Fibroblast of peridontal ligament (primary cell): Measurements from ENCODE around the gene PRRT4.
A peak's percentile ranks its signal among the peaks of the same experiment; 100 is the strongest.

Experiments
- DNase-seq: peaks from one replicate; pipeline ENCODE4 v3.0.0-alpha.2; 2010; ENCODE audit errors: extremely low read depth

PRRT4 gene

GRCh38 chr7:128344431-128344774 is 17.1 kb downstream of the PRRT4 start:
- DNase-seq, result no peak

DNA sequence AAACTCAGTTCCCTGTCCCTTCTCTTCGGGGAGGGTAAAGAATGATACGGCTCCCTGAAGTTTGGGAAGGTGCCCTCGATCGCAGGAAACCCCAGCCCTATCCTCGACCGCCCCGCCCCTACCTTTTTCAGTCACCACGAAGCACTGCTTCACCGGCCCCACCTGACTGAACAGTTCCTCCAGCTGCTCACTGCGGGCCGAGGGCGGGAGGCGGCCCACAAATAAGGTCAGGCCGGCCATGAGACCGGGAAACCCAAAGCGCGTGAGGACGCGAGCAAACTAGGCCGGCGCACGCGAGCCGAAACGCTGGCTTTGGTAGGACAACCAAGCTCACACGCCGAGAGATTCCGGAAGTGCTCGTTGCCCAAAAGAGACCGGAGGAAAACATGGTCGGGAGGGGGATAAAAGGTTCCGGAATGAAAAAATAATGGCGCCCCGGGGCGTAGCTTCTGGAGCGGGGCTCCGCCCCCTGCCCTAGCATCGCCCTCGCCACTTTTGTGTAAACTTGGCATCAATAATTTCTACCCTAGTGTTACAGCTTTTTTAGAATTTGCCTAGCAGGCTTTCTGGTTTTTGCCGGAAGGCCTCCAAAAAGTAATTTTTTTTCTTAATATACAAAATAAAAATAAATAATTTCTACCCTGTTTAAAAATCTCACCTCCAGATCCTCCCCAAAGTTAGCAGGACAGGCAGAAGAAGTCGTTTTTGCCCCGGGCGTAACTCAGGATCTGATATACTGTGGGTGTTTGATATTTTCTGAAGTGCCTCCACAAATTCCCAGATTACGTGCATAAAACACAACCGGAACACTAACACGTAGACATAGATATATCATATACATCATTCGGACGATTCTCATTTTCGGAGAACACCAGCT is 17.7 kb downstream of the PRRT4 start, which contains the start of gene RBM28:
RBM28 (minus strand) TSS at position 355 of the 877 bp plus-strand sequence; CDS start at position 240, 115 bp downstream.
- peak; percentile 93 for DNase-seq

DNA sequence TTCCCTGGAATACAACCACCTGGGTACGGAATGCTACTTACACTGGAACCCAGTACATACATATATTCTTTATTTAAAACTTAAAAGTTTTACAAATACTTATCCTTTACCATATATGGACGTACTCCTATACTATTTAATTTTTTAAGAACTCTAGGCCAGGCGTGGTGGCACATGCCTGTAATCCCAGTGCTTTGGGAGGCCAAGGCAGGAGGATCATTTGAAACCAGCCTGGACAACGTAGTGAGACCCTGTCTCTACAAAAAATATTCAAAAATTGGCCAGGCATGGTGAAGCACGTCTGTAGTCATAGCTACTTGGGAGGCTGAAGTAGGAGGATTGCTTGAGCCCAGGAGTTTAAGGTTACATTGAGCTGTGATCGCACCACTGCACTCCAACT is 19.8 kb downstream of the PRRT4 start:
- DNase-seq, result no peak

- DNase-seq, result no peak
Observed at GRCh38 chr7:128335730-128336129, 25.8 kb downstream of the PRRT4 start.

DNA sequence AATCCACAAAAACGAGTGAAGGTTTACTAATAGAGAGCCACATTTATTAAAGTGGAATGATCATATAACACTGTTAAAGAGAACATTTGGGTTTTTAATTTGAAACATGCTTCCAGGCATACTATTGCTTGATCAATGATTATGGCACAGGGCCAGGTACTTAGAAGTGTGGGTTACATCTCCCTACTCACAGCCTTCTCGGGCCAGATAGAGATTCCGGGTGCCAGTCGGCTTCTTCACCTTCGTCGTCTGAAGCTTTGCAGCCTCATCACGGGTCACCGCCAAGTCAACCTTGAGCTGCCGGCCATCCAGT is 37.2 kb downstream of the PRRT4 start:
- DNase-seq, result no peak

GRCh38 chr7:128323459-128324367 is 37.8 kb downstream of the PRRT4 start:
- DNase-seq, result peak; percentile 55

GRCh38 chr7:128323040-128323439 is 38.5 kb downstream of the PRRT4 start:
- DNase-seq, result no peak

DNA sequence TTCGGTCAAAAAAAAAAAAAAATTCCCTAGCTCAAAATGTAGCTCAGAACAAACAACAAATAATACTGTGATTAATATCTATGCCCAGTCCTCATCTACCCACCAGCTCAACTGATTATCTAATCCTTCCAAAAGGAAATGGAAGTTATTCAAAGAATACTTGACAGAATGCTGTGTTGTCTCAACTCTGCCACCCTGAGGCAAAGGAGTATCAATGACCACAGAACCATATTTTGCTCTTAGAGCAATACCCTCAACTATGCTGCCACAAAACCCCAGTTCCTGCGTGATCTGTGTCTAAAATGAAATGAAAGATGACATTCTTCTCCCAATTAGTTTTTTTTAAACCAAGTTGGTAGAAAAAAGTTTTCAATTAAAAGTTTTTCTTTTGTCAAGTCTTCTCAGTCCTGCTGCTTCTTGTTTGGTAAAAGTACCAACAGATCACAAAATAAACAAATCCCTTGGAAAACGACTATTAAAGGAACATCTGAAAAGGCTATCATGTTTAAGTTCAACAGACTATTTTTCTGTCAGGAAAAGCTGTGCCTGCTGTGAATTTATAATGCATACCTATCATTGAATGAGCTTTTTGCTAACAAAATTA is 39.3 kb downstream of the PRRT4 start:
- peak; percentile 80 for DNase-seq

DNA sequence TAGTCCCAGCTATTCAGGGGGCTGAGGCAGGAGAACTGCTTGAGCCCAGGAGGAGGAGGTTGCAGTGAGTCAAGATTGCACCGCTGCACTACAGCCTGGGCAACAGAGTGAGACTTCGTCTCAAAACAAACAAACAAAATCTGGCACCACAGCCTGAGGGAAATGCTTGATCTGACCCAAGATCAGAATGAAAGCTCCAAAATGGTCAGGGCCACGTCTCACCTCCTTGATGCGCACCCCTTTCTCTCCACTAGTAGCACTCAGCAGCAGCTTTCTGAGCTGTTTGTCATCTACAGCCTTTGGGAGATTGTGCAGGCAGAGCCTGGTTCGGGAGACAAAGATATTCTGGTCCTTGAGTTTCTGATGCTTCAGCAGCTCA is 40.5 kb downstream of the PRRT4 start:
- no peak for DNase-seq

DNA sequence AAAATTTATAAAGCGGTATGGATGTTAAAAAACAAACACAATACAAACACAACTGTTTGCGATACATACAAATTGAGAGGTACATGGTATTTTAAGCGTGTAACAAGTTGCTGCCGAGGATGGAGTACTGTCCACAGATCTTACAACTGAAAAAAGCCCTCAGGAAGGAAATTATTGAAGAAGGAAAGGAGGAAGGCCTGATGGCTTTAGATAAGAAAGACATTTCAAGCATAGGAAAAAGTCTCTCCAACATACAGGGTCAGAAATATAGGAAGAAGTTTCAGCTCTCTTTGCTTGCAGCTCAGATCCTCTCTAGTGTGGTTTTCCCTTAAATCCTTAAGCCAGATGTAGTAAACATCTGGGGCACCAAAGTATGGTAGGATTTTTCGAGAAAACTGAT is 42.8 kb downstream of the PRRT4 start:
- no peak for DNase-seq

- peak; percentile 16 for DNase-seq
Observed at GRCh38 chr7:128311013-128311412, 50.5 kb downstream of the PRRT4 start.

DNA sequence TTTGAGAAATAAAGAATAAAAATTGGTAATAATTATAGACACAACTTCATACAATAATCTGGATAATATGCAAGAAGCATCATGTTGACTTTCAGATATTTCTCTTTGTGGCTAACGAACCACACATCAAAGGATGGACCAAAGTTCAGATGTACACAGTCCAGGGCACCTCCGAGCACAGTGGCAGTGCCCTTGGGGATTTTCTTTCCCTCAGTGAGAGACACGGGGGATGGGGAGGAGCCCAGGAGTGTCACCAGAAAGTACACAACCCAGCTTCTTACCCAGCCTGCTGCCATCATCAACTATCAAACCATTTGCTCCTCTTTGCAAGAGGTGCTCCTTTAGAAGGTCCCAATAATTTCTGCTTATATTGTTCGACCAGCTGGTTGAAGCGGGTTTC is 51.0 kb downstream of the PRRT4 start:
- DNase-seq, result no peak

GRCh38 chr7:128309976-128310375 is 51.5 kb downstream of the PRRT4 start:
- no peak for DNase-seq

DNA sequence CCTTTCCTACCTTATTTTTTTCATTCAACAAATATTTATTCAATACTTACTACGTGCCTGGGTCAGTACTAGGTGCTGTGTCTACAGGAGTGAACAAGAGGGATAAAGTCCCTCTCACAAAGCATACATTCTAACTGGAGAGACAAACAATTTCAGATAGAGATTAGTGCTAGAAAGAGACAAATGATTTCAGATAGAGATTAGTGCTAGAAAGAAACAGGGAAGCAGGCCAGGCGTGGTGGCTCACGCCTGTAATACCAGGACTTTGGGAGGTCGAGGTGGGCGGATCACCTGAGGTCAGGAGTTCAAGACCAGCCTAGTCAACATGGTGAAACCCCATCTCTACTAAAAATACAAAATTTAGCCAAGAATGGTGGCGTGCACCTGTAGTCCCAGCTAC is 52.4 kb downstream of the PRRT4 start:
- no peak for DNase-seq

GRCh38 chr7:128307061-128307460 is 54.4 kb downstream of the PRRT4 start:
- DNase-seq, result no peak

DNA sequence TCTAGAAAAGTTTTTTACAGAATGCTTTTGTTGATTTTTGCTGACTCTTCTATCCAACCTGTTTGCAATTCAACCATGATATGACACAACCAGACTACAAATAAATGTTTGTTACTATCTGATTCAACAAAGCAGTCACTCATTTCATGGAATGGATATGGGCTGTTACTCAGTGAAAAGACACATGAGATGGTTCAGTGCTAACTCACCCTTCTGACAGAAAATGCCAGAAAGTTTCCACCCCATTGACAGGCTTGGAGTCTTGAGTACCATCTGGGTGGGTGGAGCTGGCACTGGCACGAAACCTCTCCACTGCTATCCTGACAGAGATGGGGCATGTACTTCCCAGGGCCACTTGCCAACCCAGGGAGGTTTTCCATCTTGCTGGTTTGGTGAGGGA is 57.3 kb downstream of the PRRT4 start:
- DNase-seq, result peak; percentile 21

- DNase-seq, result no peak
Observed at GRCh38 chr7:128303643-128304042, 57.8 kb downstream of the PRRT4 start.

GRCh38 chr7:128303133-128303532 is 58.4 kb downstream of the PRRT4 start:
- DNase-seq, result no peak

- DNase-seq, result no peak
Observed at GRCh38 chr7:128302139-128302538, 59.4 kb downstream of the PRRT4 start.
